Retinal pigment epithelial cell (primary cell): Measurements from ENCODE around the gene BCLAF1.
"Not testable (repeated sequence)": the region's sequence is repeated elsewhere in the genome, so short reads cannot be mapped to it uniquely, and the experiment has no call there.

ENCODE experiments used
- DNase-seq: peaks from one replicate; pipeline ENCODE4 v3.0.0-alpha.2; 2010; ENCODE audit warnings: low read depth
- H3K4me3 ChIP-seq: 2 replicates; pipeline ENCODE4 v1.5.1; 2011; ENCODE audit warnings: mild to moderate bottlenecking, low read length, control low read depth, moderate library complexity
- CTCF ChIP-seq: conservative IDR thresholded peaks from 2 replicates; pipeline ENCODE4 v1.5.1; 2011; ENCODE audit warnings: low read depth, low read length, control low read depth, inconsistent platforms

Gene BCLAF1

GRCh38 chr6:136318676-136319075 lies 29.0 kb upstream of the BCLAF1 start:
- DNase-seq: no peak
- no peak overlapping the region for H3K4me3 ChIP-seq
- no peak for TF ChIP-seq CTCF

- no peak overlapping the region for H3K4me3 ChIP-seq
- TF ChIP-seq CTCF: no peak
- no peak for DNase-seq
Measured at GRCh38 chr6:136317971-136318370, 28.3 kb upstream of the BCLAF1 start.

- DNase-seq: no peak
- H3K4me3 ChIP-seq: no peak overlapping the region
- peak; percentile 87 for TF ChIP-seq CTCF
Measured at GRCh38 chr6:136317021-136317694, 27.5 kb upstream of the BCLAF1 start.

- no peak for DNase-seq
- no peak for TF ChIP-seq CTCF
- no peak overlapping the region for H3K4me3 ChIP-seq
Measured at GRCh38 chr6:136315594-136315993, 25.9 kb upstream of the BCLAF1 start.

- TF ChIP-seq CTCF: no peak
Measured at GRCh38 chr6:136312975-136313374, 23.3 kb upstream of the BCLAF1 start.

GRCh38 chr6:136309729-136310311 lies 20.2 kb upstream of the BCLAF1 start:
- H3K4me3 ChIP-seq: no peak overlapping the region
- no peak for DNase-seq
- TF ChIP-seq CTCF: no peak

More at GRCh38 chr6:136312975-136313374, 23.3 kb upstream of the BCLAF1 start:
- no peak for DNase-seq
- no peak overlapping the region for H3K4me3 ChIP-seq

- no peak for TF ChIP-seq CTCF
- no peak overlapping the region for H3K4me3 ChIP-seq
- DNase-seq: no peak
Measured at GRCh38 chr6:136309171-136309570, 19.5 kb upstream of the BCLAF1 start.

- not testable (repeated sequence) for H3K4me3 ChIP-seq, DNase-seq
Measured at GRCh38 chr6:136308469-136308868, 18.8 kb upstream of the BCLAF1 start.
